ENCODE data around the gene DMXL2.

GRCh38 chr15:51526955-51527354 is 95.6 kb downstream of the DMXL2 start:
- no peak for TF ChIP-seq CTCF (conservative IDR thresholded peaks at IDR 0.05)
- TF ChIP-seq EZH2 (IDR thresholded peaks at IDR 0.05; ENCODE audit: low read depth): no peak
